Mammary epithelial cell (primary cell): Measurements from ENCODE around the gene SCAPER.

Source experiments
- CTCF ChIP-seq, 2 donors: IDR thresholded peaks in 1 of 2; conservative IDR thresholded peaks in 1 of 2; 2 replicates each; pipeline ENCODE4 v1.5.1; 2011 to 2012; ENCODE audit warnings: inconsistent platforms in 2 of 2, low read length in 2 of 2, mild to moderate bottlenecking in 2 of 2, control low read depth in 1 of 2, low read depth in 1 of 2; ENCODE audit not compliant: insufficient read depth in 1 of 2; ENCODE audit errors: extremely low read depth in 1 of 2
- EZH2 ChIP-seq: IDR thresholded peaks from 2 replicates; pipeline ENCODE4 v1.6.1; 2012; ENCODE audit warnings: low read length, inconsistent platforms, borderline replicate concordance

- TF ChIP-seq CTCF (conservative IDR thresholded peaks at IDR 0.05 in 1 of 2, IDR thresholded peaks at IDR 0.05 in 1 of 2; ENCODE audit: extremely low read depth in 1 of 2, insufficient read depth in 1 of 2, low read depth in 1 of 2, low read length in 2 of 2) (no peak), EZH2 (no peak)
Measured at GRCh38 chr15:76432604-76433003, 472.5 kb downstream of the SCAPER start.
